HepG2 (cell line): Measurements from ENCODE around the gene MAPK9. TPM values are rescaled to one million over a fixed set of nuclear protein-coding genes. Genes with fewer than 3 reads are reported as not detected.

Experiments
- ATAC-seq: fragments of 200-7000 bp; cut with Tn5 transposase; 3 replicates; pipeline ENCODE4 v1.9.1; 2020; ENCODE audit warnings: mild to moderate bottlenecking, moderate library complexity
- BruUV-seq: library from RNA; stranded (reverse); fragments of 400-500 nt; replicated peaks from 2 replicates; lab custom pipeline; 2021; lab: Mats Ljungman, UMichigan
- CTCF ChIA-PET: fragments of 300-600 bp; formaldehyde crosslinking; extraction: SDS; loops from one replicate; lab custom pipeline; 2021; ENCODE audit warnings: low total read pairs, inconsistent platforms, low intra/inter-chr PET ratio; lab: Yijun Ruan, JAX
- POLR2A ChIA-PET: fragments of 350-600 bp; sonication (Branson Sonifier 250); formaldehyde crosslinking; loops from one replicate; lab custom pipeline; 2020; ENCODE audit warnings: antibody characterized with exemption, inconsistent platforms; lab: Yijun Ruan, JAX
- DNase-seq: peaks from one replicate; pipeline ENCODE4 v3.0.0-alpha.2; 2015; ENCODE audit warnings: low spot score
- FAIRE-seq: peaks from 3 replicates; lab custom pipeline; 2011; peaks lifted over from hg19 to GRCh38; lab: Jason Lieb, UNC
- H2AFZ ChIP-seq: one replicate; pipeline ENCODE4 v1.6.1; 2011; ENCODE audit warnings: low read length, inconsistent platforms
- H3K27ac ChIP-seq: fragments of 300-600 bp; 3 replicates; pipeline ENCODE4 v1.8.0; 2011; ENCODE audit warnings: mixed run types, mild to moderate bottlenecking, mixed read lengths, low read length, inconsistent platforms; ENCODE audit not compliant: insufficient read depth; ENCODE audit errors: extremely low read length
- H3K27me3 ChIP-seq, 2 experiments: fragments of 200-600 bp in 1 of 2; 2 replicates in 1 of 2; 3 replicates in 1 of 2; pipeline versions ENCODE4 v1.6.0 to v1.8.0; 2011; ENCODE audit warnings: low read length in 2 of 2, mild to moderate bottlenecking in 2 of 2, moderate library complexity in 2 of 2, inconsistent platforms in 1 of 2; ENCODE audit not compliant: insufficient read depth in 2 of 2, control insufficient read depth in 1 of 2
- H3K36me3 ChIP-seq, 2 experiments: fragments of 200-600 bp in 1 of 2; replicated peaks in 1 of 2; 2 replicates in 1 of 2; 3 replicates in 1 of 2; pipeline versions ENCODE4 v1.5.1 to v1.8.0; 2011; ENCODE audit warnings: low read length in 2 of 2, inconsistent platforms in 1 of 2; ENCODE audit not compliant: insufficient read depth in 2 of 2, control insufficient read depth in 1 of 2
- H3K4me1 ChIP-seq: 2 replicates; pipeline ENCODE4 v1.5.1; 2012; ENCODE audit warnings: low read length, inconsistent platforms; ENCODE audit not compliant: insufficient read depth
- H3K4me2 ChIP-seq: 2 replicates; pipeline ENCODE4 v1.6.0; 2011; ENCODE audit warnings: low read depth, low read length, inconsistent platforms
- H3K4me3 ChIP-seq, 3 experiments: fragments of 200-600 bp in 1 of 3; sonication (generic), shearing (Covaris generic) in 1 of 3; replicated peaks in 1 of 3; 2 replicates each; pipeline ENCODE4 v1.5.1; 2011 to 2016; ENCODE audit warnings: low read length in 3 of 3, inconsistent platforms in 2 of 3, low read depth in 2 of 3, mild to moderate bottlenecking in 2 of 3, control low read depth in 1 of 3, mixed read lengths in 1 of 3; ENCODE audit not compliant: insufficient read depth in 1 of 3
- H3K79me2 ChIP-seq: one replicate; pipeline ENCODE4 v1.6.1; 2011; ENCODE audit warnings: low read length, inconsistent platforms; ENCODE audit not compliant: insufficient read depth
- H3K9ac ChIP-seq: 2 replicates; pipeline ENCODE4 v1.6.0; 2011; ENCODE audit warnings: mild to moderate bottlenecking, low read depth, low read length, inconsistent platforms; ENCODE audit not compliant: insufficient read depth
- H3K9me3 ChIP-seq: 2 replicates; pipeline ENCODE4 v1.5.1; 2012; ENCODE audit warnings: mild to moderate bottlenecking, low read length
- H4K20me1 ChIP-seq: 2 replicates; pipeline ENCODE4 v1.6.0; 2011; ENCODE audit warnings: inconsistent platforms, mild to moderate bottlenecking, low read length, moderate library complexity; ENCODE audit not compliant: insufficient read depth
- ATRX ChIP-seq: sonication (generic); formaldehyde crosslinking; IDR thresholded peaks from 2 replicates; pipeline ENCODE4 v1.4.0; 2020; ENCODE audit warnings: missing genetic modification reagents, borderline replicate concordance
- ERF ChIP-seq: IDR thresholded peaks from 2 replicates; pipeline ENCODE4 v1.6.1; 2018; ENCODE audit warnings: missing biosample characterization, missing genetic modification reagents
- MAX ChIP-seq: IDR thresholded peaks from 2 replicates; pipeline ENCODE4 v1.6.1; 2012; ENCODE audit warnings: inconsistent platforms
- MXD4 ChIP-seq: IDR thresholded peaks from 2 replicates; pipeline ENCODE4 v1.6.1; 2016; ENCODE audit warnings: mild to moderate bottlenecking, missing biosample characterization, missing genetic modification reagents
- MXI1 ChIP-seq: IDR thresholded peaks from 3 replicates; pipeline ENCODE4 v1.6.1; 2012; ENCODE audit warnings: low read depth, low read length, inconsistent platforms, borderline replicate concordance
- SAP130 ChIP-seq: IDR thresholded peaks from 2 replicates; pipeline ENCODE4 v1.6.1; 2016; ENCODE audit warnings: low read depth
- TGIF2 ChIP-seq: IDR thresholded peaks from 2 replicates; pipeline ENCODE4 v1.6.1; 2016; ENCODE audit warnings: control low read depth, missing compliant biosample characterization
- THAP7 ChIP-seq: sonication (generic); formaldehyde crosslinking; IDR thresholded peaks from 2 replicates; pipeline ENCODE4 v1.8.1; 2023; ENCODE audit warnings: mild to moderate bottlenecking, missing genetic modification reagents
- WGBS: methylation state at CpG from one replicate; pipeline ENCODE4 v1.1.6; 2017; ENCODE audit warnings: low lambda C conversion rate; 5-methylcytosine and 5-hydroxymethylcytosine counted together
- in situ Hi-C: cut with HindIII; loops from 2 replicates; pipeline ENCODE4 v1.10.0; 2017; ENCODE audit warnings: low pct_unique_long_range_greater_than_20kb; ENCODE audit not compliant: extremely low pct_ligation_motif_present
- intact Hi-C: fragments of 100-400 bp; cut with micrococcal nuclease; formaldehyde crosslinking; loops from one replicate; pipeline ENCODE4 v1.10.0; 2022; ENCODE audit not compliant: unreplicated experiment
- polyA plus RNA-seq, 8 experiments: library from polyadenylated mRNA; depleted of rRNA in 3 of 8; stranded (reverse) in 7 of 8; unstranded in 1 of 8; fragments of >200 nt; fragmentation: Illumina TruSeq in 4 of 8; extraction: Trizol in 4 of 8; gene quantifications; 2 replicates each; pipeline versions ENCODE4 v1.2.1 to v1.2.3, GENCODE V29; 2011 to 2016; ENCODE audit warnings: low read depth in 4 of 8, missing spikeins in 1 of 8, mixed read lengths in 1 of 8; ENCODE audit not compliant: insufficient read depth in 1 of 8
- total RNA-seq, 5 experiments: library from RNA; depleted of rRNA; stranded (reverse); fragments of >200 nt; fragmentation: Illumina TruSeq; extraction: Trizol; gene quantifications; 2 replicates each; pipeline ENCODE4 v1.2.3, GENCODE V29; 2016; ENCODE audit warnings: low read depth in 1 of 5
- TF ChIP-seq, protein P1 (sequence below): sonication (generic); formaldehyde crosslinking; IDR thresholded peaks from 2 replicates; pipeline ENCODE4 v1.4.0; 2020; ENCODE audit warnings: missing genetic modification reagents, borderline replicate concordance

Gene MAPK9
- total and polyA plus RNA-seq, 2 of the 13 experiments (the other 11 are each of a cell fraction or from before 2014, with no cell fraction given): 30.1 to 56.1 TPM

DNA sequence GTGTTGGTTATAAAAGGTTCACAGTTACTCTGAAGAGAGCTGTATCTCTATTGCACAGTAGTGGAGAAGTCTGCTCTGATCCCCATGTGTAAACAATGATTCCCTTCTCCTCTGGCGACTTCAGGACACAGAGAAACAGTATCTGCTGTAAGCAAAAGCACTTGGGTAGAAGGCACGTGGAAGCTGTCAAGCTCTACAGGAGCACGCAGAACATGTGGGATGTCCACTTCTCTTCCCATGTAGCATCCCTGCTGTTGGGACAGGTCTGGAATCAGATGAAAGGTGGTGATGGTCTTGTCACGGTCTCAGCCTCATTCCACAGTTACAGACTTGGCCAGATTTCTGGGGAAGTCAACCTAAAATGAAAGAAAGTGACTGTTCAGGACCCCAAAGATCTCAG, 9.4 kb upstream of the MAPK9 start:
- WGBS: 8% methylated on average over 4 of the region's 4 CpGs
- BruUV-seq: no TSS peak
- Histone ChIP-seq H3K4me1 (peaks cover 76% of the 10 kb centered on the region), H3K4me3 (no peak overlapping the region), H3K4me2 (peak overlapping the region; percentile 49), H3K36me3 (no peaks in the 10 kb centered on the region), H4K20me1 (no peaks in the 10 kb centered on the region), H3K9ac (no peak overlapping the region), H3K27ac (no peak overlapping the region), H2AFZ (no peak overlapping the region), H3K27me3 (peaks cover 0 to 2% of the 10 kb centered on the region in 2 experiments; a peak in 2 of 5 replicates), H3K79me2 (no peaks in the 10 kb centered on the region), H3K9me3 (no peaks in the 10 kb centered on the region)
- in situ Hi-C loops (no loop called here), intact Hi-C loops (loop anchor here (10.0 kb wide), 1 partner anchor 584 kb away; no protein-coding TSS in a partner anchor)
- FAIRE-seq (peak; percentile 30), DNase-seq (no peak), ATAC-seq (peak; percentile 19; the same call in 2 of the 3 replicates)
- CTCF ChIA-PET: no interaction called here
- peak; percentile 68; the same call in 1 of the 2 replicates for TF ChIP-seq MXD4 (CRISPR knock-in tag)
- TF ChIP-seq, protein P1, sequence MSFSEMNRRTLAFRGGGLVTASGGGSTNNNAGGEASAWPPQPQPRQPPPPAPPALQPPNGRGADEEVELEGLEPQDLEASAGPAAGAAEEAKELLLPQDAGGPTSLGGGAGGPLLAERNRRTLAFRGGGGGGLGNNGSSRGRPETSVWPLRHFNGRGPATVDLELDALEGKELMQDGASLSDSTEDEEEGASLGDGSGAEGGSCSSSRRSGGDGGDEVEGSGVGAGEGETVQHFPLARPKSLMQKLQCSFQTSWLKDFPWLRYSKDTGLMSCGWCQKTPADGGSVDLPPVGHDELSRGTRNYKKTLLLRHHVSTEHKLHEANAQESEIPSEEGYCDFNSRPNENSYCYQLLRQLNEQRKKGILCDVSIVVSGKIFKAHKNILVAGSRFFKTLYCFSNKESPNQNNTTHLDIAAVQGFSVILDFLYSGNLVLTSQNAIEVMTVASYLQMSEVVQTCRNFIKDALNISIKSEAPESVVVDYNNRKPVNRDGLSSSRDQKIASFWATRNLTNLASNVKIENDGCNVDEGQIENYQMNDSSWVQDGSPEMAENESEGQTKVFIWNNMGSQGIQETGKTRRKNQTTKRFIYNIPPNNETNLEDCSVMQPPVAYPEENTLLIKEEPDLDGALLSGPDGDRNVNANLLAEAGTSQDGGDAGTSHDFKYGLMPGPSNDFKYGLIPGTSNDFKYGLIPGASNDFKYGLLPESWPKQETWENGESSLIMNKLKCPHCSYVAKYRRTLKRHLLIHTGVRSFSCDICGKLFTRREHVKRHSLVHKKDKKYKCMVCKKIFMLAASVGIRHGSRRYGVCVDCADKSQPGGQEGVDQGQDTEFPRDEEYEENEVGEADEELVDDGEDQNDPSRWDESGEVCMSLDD (CRISPR knock-in tag): no peak
- no peak for TF ChIP-seq THAP7 (CRISPR knock-in tag)
- peak; percentile 54; the same call in 1 of the 2 replicates for TF ChIP-seq MAX
- TF ChIP-seq TGIF2 (CRISPR knock-in tag): peak; percentile 42; the same call in 1 of the 2 replicates
- TF ChIP-seq ATRX (CRISPR knock-in tag): no peak
- peak; percentile 52; the same call in 1 of the 3 replicates for TF ChIP-seq MXI1
- peak; percentile 61 for TF ChIP-seq SAP130 (CRISPR knock-in tag)
- TF ChIP-seq ERF (CRISPR knock-in tag): no peak
- POLR2A ChIA-PET: interaction anchor here (2.4 kb wide), 1 partner anchor 13 kb away, joined by 7 read pairs; no protein-coding TSS in a partner anchor
